Lung (tissue), 12 donors: ENCODE results near the gene TK2. TPM values are rescaled to one million over a fixed set of nuclear protein-coding genes. Genes with fewer than 3 reads are reported as not detected.

Source experiments
- ATAC-seq: fragments of 200-7000 bp; cut with Tn5 transposase; one replicate; pipeline ENCODE4 v1.9.1; 2020; ENCODE audit warnings: moderate number of reproducible peaks; ENCODE audit not compliant: insufficient read depth, low FRiP score
- DNase-seq, 3 donors: peaks; one replicate each; pipeline ENCODE4 v3.0.0-alpha.2; 2013 to 2017
- H3K27ac ChIP-seq, 2 donors: one replicate each; pipeline ENCODE4 v1.5.1; 2013; ENCODE audit warnings: mild to moderate bottlenecking in 2 of 2, moderate library complexity in 2 of 2, control low read depth in 1 of 2, inconsistent platforms in 1 of 2, low read depth in 1 of 2, low read length in 1 of 2
- H3K27me3 ChIP-seq, 3 donors: one replicate each; pipeline ENCODE4 v1.5.1; 2013; ENCODE audit warnings: low read length in 2 of 3; ENCODE audit not compliant: control insufficient read depth in 3 of 3, insufficient read depth in 3 of 3
- H3K36me3 ChIP-seq, 4 donors: one replicate each; pipeline ENCODE4 v1.5.1; 2013; ENCODE audit warnings: low read length in 4 of 4, mild to moderate bottlenecking in 1 of 4, moderate library complexity in 1 of 4; ENCODE audit not compliant: control insufficient read depth in 4 of 4, insufficient read depth in 4 of 4
- H3K4me1 ChIP-seq, 5 donors: one replicate each; pipeline ENCODE4 v1.5.1; 2013; ENCODE audit warnings: low read length in 5 of 5, mild to moderate bottlenecking in 2 of 5, moderate library complexity in 1 of 5; ENCODE audit not compliant: control insufficient read depth in 5 of 5, insufficient read depth in 5 of 5
- H3K4me3 ChIP-seq: one replicate; pipeline ENCODE4 v1.5.1; 2013; ENCODE audit warnings: mild to moderate bottlenecking, control low read depth, moderate library complexity
- H3K9ac ChIP-seq, 2 donors: one replicate each; pipeline ENCODE4 v1.5.1; 2013; ENCODE audit warnings: low read length in 2 of 2, control low read depth in 1 of 2; ENCODE audit not compliant: insufficient read depth in 1 of 2
- H3K9me3 ChIP-seq, 4 donors: one replicate each; pipeline ENCODE4 v1.5.1; 2013; ENCODE audit warnings: low read length in 3 of 4, mild to moderate bottlenecking in 1 of 4, moderate library complexity in 1 of 4; ENCODE audit not compliant: control insufficient read depth in 4 of 4, insufficient read depth in 3 of 4
- WGBS, 2 donors: extraction: QIAGEN DNeasy Blood & Tissue Kit; methylation state at CpG; one replicate each; pipeline ENCODE4 v1.1.7; 2013; 5-methylcytosine and 5-hydroxymethylcytosine counted together
- polyA plus RNA-seq, 2 donors: library from polyadenylated mRNA; stranded (reverse); fragments of 200-250 nt; gene quantifications; one replicate each; pipeline ENCODE4 v1.2.1, GENCODE V29; 2013
- total RNA-seq, 2 donors: library from RNA; depleted of rRNA in 1 of 2; stranded (reverse); fragments of >200 nt in 1 of 2; gene quantifications; one replicate each; pipeline ENCODE4 v1.2.1, GENCODE V29; 2014 to 2021
- TF ChIP-seq, protein P1 (sequence below): IDR thresholded peaks from 2 replicates; pipeline ENCODE4 v1.5.1; 2012; ENCODE audit warnings: mild to moderate bottlenecking; ENCODE audit errors: control extremely low read depth, extremely low read depth
- donor health status: control.
- donor health status: control.
- donor health status: Bipolar disorder and iron deficiency.
- donor health status: healthy.
- donor health status: DM: yes; HTN: yes; CAD: no.

The TK2 gene
- total and polyA plus RNA-seq, 4 donors = 13.1 to 37.7 (median 25.0) TPM

DNA sequence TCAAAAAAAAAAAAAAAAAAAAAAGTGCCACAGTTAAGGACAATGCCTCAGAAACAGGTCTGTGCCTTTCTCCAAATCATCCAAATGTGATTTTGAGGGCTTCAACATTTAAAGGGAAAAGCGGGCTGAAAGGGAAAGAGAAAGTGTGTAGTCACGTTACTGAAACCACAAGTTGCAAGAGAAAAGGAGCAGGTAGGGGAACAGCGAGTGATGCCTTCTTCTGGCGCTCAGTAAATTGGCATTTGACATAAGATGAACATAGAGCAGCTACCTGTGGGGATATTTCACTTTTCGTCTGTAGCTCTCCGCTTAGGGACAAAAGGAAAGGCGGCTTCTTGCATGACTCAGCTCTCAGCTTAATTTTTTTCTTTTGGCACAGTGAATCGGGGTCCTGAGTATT, 40.4 kb upstream of the TK2 start:
- Histone ChIP-seq H3K4me1 (peaks cover 0 to 9% (median 0%) of the 10 kb centered on the region in 5 donors), H3K9ac (no peak overlapping the region), H3K9me3 (peaks cover 0 to 2% (median 0%) of the 10 kb centered on the region in 4 donors), H3K27me3 (no peaks in the 10 kb centered on the region), H3K36me3 (no peaks in the 10 kb centered on the region), H3K27ac (no peak overlapping the region), H3K4me3 (no peak overlapping the region)
- DNase-seq (no peak), ATAC-seq (no peak)
- 26 to 63% methylated on average over 8 of the region's 8 CpGs for WGBS, 2 donors
- TF ChIP-seq, protein P1, sequence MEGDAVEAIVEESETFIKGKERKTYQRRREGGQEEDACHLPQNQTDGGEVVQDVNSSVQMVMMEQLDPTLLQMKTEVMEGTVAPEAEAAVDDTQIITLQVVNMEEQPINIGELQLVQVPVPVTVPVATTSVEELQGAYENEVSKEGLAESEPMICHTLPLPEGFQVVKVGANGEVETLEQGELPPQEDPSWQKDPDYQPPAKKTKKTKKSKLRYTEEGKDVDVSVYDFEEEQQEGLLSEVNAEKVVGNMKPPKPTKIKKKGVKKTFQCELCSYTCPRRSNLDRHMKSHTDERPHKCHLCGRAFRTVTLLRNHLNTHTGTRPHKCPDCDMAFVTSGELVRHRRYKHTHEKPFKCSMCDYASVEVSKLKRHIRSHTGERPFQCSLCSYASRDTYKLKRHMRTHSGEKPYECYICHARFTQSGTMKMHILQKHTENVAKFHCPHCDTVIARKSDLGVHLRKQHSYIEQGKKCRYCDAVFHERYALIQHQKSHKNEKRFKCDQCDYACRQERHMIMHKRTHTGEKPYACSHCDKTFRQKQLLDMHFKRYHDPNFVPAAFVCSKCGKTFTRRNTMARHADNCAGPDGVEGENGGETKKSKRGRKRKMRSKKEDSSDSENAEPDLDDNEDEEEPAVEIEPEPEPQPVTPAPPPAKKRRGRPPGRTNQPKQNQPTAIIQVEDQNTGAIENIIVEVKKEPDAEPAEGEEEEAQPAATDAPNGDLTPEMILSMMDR = no peak

DNA sequence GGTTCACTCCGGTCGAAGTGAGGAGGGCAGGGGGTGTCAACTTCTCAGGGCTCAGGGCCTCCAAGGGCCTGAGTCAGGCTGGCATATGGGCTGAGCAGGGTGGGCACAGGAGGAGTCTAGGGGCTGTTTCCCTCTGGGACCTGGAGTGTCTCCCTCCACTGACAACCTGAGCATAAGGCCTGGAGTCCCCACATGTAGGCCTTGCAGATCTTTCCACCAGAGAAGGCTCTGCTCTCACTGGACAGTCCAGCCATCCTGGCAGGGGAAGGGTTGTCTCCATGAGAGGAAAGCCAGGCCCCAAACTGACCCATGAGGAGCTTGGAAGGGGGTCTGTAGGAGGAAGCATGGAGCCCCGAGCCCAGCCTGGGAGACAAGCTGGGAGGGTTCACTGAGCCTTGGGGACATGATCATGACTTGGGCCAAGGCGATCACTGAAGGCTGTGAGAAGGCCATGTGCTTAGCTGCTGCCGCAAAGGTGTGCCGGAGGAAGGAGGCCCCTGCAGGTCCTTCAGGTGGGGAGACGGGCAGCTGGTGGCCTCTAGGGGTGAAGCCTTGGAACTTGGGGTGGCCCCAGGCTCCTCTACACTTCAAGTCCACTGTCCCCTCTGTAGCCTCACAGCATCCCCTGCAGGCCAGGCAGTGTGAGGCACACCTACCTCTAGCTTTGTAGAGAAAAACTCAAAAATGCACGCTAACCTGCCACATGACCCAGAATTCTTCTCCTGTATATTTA, 39.2 kb upstream of the TK2 start:
- TF ChIP-seq, protein P1 = peak; percentile 65
- Histone ChIP-seq H3K4me1 (peaks cover 0 to 9% (median 0%) of the 10 kb centered on the region in 5 donors), H3K4me3 (no peak overlapping the region), H3K9ac (no peak overlapping the region), H3K9me3 (peaks cover 0 to 2% (median 0%) of the 10 kb centered on the region in 4 donors), H3K27ac (no peak overlapping the region), H3K27me3 (no peaks in the 10 kb centered on the region), H3K36me3 (no peaks in the 10 kb centered on the region)
- ATAC-seq (peak; percentile 87), DNase-seq (no peak)
- WGBS, 2 donors = 70 to 89% methylated on average over 8 of the region's 8 CpGs

DNA sequence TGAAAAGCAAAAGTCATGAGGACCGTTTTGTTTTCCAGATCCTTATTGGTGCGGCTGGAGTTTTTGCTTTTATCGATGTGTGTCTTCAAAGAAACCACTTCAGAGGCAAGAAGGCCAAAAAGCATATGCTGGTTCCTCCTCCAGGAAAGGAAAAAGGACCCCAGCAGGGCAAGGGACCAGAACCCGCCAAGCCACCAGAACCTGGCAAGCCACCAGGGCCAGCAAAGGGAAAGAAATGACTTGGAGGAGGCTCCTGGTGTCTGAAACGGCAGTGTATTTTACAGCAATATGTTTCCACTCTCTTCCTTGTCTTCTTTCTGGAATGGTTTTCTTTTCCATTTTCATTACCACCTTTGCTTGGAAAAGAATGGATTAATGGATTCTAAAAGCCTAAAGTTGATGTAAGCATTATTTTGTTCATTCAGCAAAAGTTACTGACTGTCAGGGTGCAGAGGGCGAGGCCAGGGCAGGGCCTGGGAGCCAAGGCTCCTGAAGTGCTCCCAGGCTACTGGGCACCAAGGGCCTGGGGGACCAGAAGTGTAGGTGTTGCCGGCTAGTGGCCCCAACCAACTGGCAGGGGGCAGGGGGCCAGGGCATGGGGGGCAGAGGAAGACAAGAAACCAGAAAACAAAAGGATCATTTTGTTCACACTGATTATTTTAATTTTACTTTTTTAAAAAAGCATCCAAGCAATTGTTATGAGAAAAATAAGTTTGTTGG, 38.1 kb upstream of the TK2 start:
- H3K9me3 ChIP-seq = no peaks in the 10 kb centered on the region
- H3K9ac ChIP-seq = no peak overlapping the region
- no peak for DNase-seq
- H3K4me3 ChIP-seq = no peak overlapping the region
- no peaks in the 10 kb centered on the region for H3K27me3 ChIP-seq
- no peaks in the 10 kb centered on the region for H3K36me3 ChIP-seq
- peaks cover 0 to 9% (median 0%) of the 10 kb centered on the region in 5 donors for H3K4me1 ChIP-seq
- H3K27ac ChIP-seq = peak overlapping the region in 1 of 2 donors; percentile 26
- ATAC-seq = no peak
- 54 to 61% methylated on average over 7 of the region's 7 CpGs for WGBS, 2 donors
- TF ChIP-seq, protein P1 = no peak
